DMS53 treated with DMSO at 0.1 percent for 48 hours (cell line): ENCODE data around the gene C11orf52.
"Not testable (repeated sequence)": the region's sequence is repeated elsewhere in the genome, so short reads cannot be mapped to it uniquely, and the experiment has no call there.

ENCODE experiments used
- DNase-seq: peaks from one replicate; lab custom pipeline; 2025; ENCODE audit not compliant: unreplicated experiment; lab: John Stamatoyannopoulos, UW

Gene C11orf52

GRCh38 chr11:111912535-111912934 lies 6.2 kb upstream of the C11orf52 start, which contains the start of gene HSPB2:
HSPB2 (plus strand) TSS chr11:111912734; CDS start chr11:111912830, 96 bp downstream.
- DNase-seq: no peak

GRCh38 chr11:111913031-111913861 lies 5.5 kb upstream of the C11orf52 start:
- no peak for DNase-seq

- DNase-seq: no peak
Measured at GRCh38 chr11:111913997-111914396, 4.7 kb upstream of the C11orf52 start.

- DNase-seq: no peak
Measured at GRCh38 chr11:111916768-111917167, 1.9 kb upstream of the C11orf52 start.

GRCh38 chr11:111917312-111917711 lies 1.4 kb upstream of the C11orf52 start:
- DNase-seq: no peak

GRCh38 chr11:111917788-111918187 lies 925 bp upstream of the C11orf52 start:
- DNase-seq: no peak

GRCh38 chr11:111920908-111921307 lies 2.2 kb downstream of the C11orf52 start:
- no peak for DNase-seq

GRCh38 chr11:111921541-111922230 lies 3.0 kb downstream of the C11orf52 start:
- DNase-seq: no peak

GRCh38 chr11:111922803-111923202 lies 4.1 kb downstream of the C11orf52 start:
- DNase-seq: no peak

- no peak for DNase-seq
Measured at GRCh38 chr11:111923351-111923788, 4.7 kb downstream of the C11orf52 start.

GRCh38 chr11:111923951-111924350 lies 5.2 kb downstream of the C11orf52 start:
- DNase-seq: no peak

- no peak for DNase-seq
Measured at GRCh38 chr11:111925953-111926352, 7.2 kb downstream of the C11orf52 start.

GRCh38 chr11:111926505-111927391 lies 8.0 kb downstream of the C11orf52 start:
- DNase-seq: peak; percentile 93

GRCh38 chr11:111930472-111930871 lies 11.8 kb downstream of the C11orf52 start:
- no peak for DNase-seq

GRCh38 chr11:111932611-111932950 lies 13.9 kb downstream of the C11orf52 start:
- DNase-seq: no peak

GRCh38 chr11:111933176-111933575 lies 14.5 kb downstream of the C11orf52 start:
- DNase-seq: not testable (repeated sequence)

- no peak for DNase-seq
Measured at GRCh38 chr11:111933872-111934271, 15.2 kb downstream of the C11orf52 start.

- DNase-seq: no peak
Measured at GRCh38 chr11:111934306-111934705, 15.6 kb downstream of the C11orf52 start.

GRCh38 chr11:111935317-111936039 lies 16.8 kb downstream of the C11orf52 start:
- no peak for DNase-seq

GRCh38 chr11:111936040-111936540 lies 17.4 kb downstream of the C11orf52 start:
- no peak for DNase-seq

GRCh38 chr11:111937461-111937769 lies 18.7 kb downstream of the C11orf52 start:
- no peak for DNase-seq
